Panc1 (cell line): ENCODE data around the gene MAST3. TPM values are rescaled to one million over a fixed set of nuclear protein-coding genes. Genes with fewer than 3 reads are reported as not detected.

Experiments used
- ATAC-seq: fragments of 200-7000 bp; cut with Tn5 transposase; 2 replicates; pipeline ENCODE4 v1.9.1; 2020; ENCODE audit warnings: mild to moderate bottlenecking, moderate library complexity
- BruUV-seq: library from RNA; stranded (reverse); fragments of 400-500 nt; replicated peaks from 2 replicates; lab custom pipeline; 2021; lab: Mats Ljungman, UMichigan
- CTCF ChIA-PET: fragments of 300-600 bp; sonication (Branson Sonifier 250); formaldehyde crosslinking; loops from one replicate; lab custom pipeline; 2022; ENCODE audit warnings: antibody characterized with exemption; lab: Charles Lee
- POLR2A ChIA-PET: fragments of 300-600 bp; sonication (Branson Sonifier 250); formaldehyde crosslinking; loops from one replicate; lab custom pipeline; 2022; ENCODE audit warnings: antibody characterized with exemption; lab: Charles Lee
- DNase-seq: peaks from one replicate; pipeline ENCODE4 v3.0.0-alpha.2; 2010; ENCODE audit warnings: low read depth, low spot score
- H3K27ac ChIP-seq: 2 replicates; pipeline ENCODE4 v1.5.1; 2011; ENCODE audit warnings: mild to moderate bottlenecking, low read length, inconsistent platforms
- H3K27me3 ChIP-seq: fragments of 200-500 bp; sonication (Bioruptor generic); 2 replicates; pipeline ENCODE4 v1.6.0; 2014; ENCODE audit warnings: low read length, inconsistent platforms; ENCODE audit not compliant: control insufficient read depth, insufficient read depth
- H3K36me3 ChIP-seq: fragments of 200-500 bp; sonication (Bioruptor generic); 2 replicates; pipeline ENCODE4 v1.5.1; 2014; ENCODE audit warnings: inconsistent platforms, mild to moderate bottlenecking, low read length, moderate library complexity; ENCODE audit not compliant: control insufficient read depth, insufficient read depth
- H3K4me1 ChIP-seq: 2 replicates; pipeline ENCODE4 v1.5.1; 2011; ENCODE audit warnings: inconsistent platforms, mild to moderate bottlenecking, low read length, moderate library complexity; ENCODE audit not compliant: control insufficient read depth, insufficient read depth
- H3K4me3 ChIP-seq, 2 experiments: 2 replicates each; pipeline ENCODE4 v1.5.1; 2011 to 2012; ENCODE audit warnings: low read depth in 2 of 2, low read length in 2 of 2, mild to moderate bottlenecking in 2 of 2, inconsistent platforms in 1 of 2, moderate library complexity in 1 of 2
- H3K9me3 ChIP-seq: fragments of 200-500 bp; sonication (Bioruptor generic); 2 replicates; pipeline ENCODE4 v1.5.1; 2014; ENCODE audit warnings: low read depth, mild to moderate bottlenecking, inconsistent platforms, low read length, moderate library complexity; ENCODE audit not compliant: control insufficient read depth, insufficient read depth
- POLR2AphosphoS5 ChIP-seq: IDR thresholded peaks from 2 replicates; pipeline ENCODE4 v1.6.1; 2012; ENCODE audit warnings: mild to moderate bottlenecking, low read depth, low read length, moderate library complexity
- REST ChIP-seq, 2 experiments: IDR thresholded peaks; 2 replicates each; pipeline ENCODE4 v1.6.1; 2011 to 2012; ENCODE audit warnings: low read depth in 2 of 2, control low read depth in 1 of 2, low read length in 1 of 2, mild to moderate bottlenecking in 1 of 2, moderate library complexity in 1 of 2; ENCODE audit not compliant: insufficient read depth in 1 of 2
- SIN3A ChIP-seq: IDR thresholded peaks from 2 replicates; pipeline ENCODE4 v1.6.1; 2012; ENCODE audit warnings: low read depth, mild to moderate bottlenecking, low read length, moderate library complexity, borderline replicate concordance; ENCODE audit not compliant: insufficient read depth
- TCF7L2 ChIP-seq: IDR thresholded peaks from 2 replicates; pipeline ENCODE4 v1.6.1; 2011; ENCODE audit warnings: mild to moderate bottlenecking, low read depth, low read length, inconsistent platforms
- in situ Hi-C: cut with HindIII; loops from 2 replicates; pipeline ENCODE4 v1.10.0; 2016; ENCODE audit warnings: low sequenced_read_pairs, low pct_unique_long_range_greater_than_20kb
- intact Hi-C: fragments of 100-400 bp; cut with micrococcal nuclease; formaldehyde crosslinking; loops from one replicate; pipeline ENCODE4 v1.10.0; 2022; ENCODE audit not compliant: unreplicated experiment
- total RNA-seq: library from RNA; stranded (reverse); gene quantifications from one replicate; pipeline ENCODE4 v1.2.1, GENCODE V29; 2021; ENCODE audit not compliant: unreplicated experiment
- TF ChIP-seq, protein P1 (sequence below): fragments of 450-650 bp; IDR thresholded peaks from 2 replicates; pipeline ENCODE4 v1.5.1; 2017; ENCODE audit warnings: mild to moderate bottlenecking

The MAST3 gene
- total RNA-seq, 1 experiment from 2014 or later = 13.1 TPM

GRCh38 chr19:18119013-18119716, 21.6 kb downstream of the MAST3 start:
- ChIA-PET POLR2A (interaction anchor here (0.6 kb wide), 1 partner anchor 126 kb away, joined by 12 read pairs; no protein-coding TSS in a partner anchor), CTCF (no interaction called here)
- Histone ChIP-seq H3K4me3 (peak overlapping the region; percentile 63 to 68), H3K4me1 (peaks cover 10% of the 10 kb centered on the region), H3K27me3 (no peaks in the 10 kb centered on the region), H3K9me3 (no peaks in the 10 kb centered on the region), H3K36me3 (no peaks in the 10 kb centered on the region), H3K27ac (peak overlapping the region; percentile 78; the same call in 1 of the 2 replicates)
- TF ChIP-seq SIN3A (no peak), REST (IDR thresholded peaks at IDR 0.05; ENCODE audit: insufficient read depth in 1 of 2, low read depth in 2 of 2, low read length in 1 of 2) (no peak), TCF7L2 (no peak), POLR2AphosphoS5 (no peak)
- in situ Hi-C loops = no loop called here
- BruUV-seq = no TSS peak
- intact Hi-C loops = loop anchor here (10.0 kb wide), 1 partner anchor 46 kb away; no protein-coding TSS in a partner anchor
- no peak for ATAC-seq
- DNase-seq = no peak

GRCh38 chr19:18119717-18120105, 22.1 kb downstream of the MAST3 start:
- in situ Hi-C loops = no loop called here
- no peaks in the 10 kb centered on the region for H3K27me3 ChIP-seq
- no peak overlapping the region for H3K4me3 ChIP-seq
- peaks cover 10% of the 10 kb centered on the region for H3K4me1 ChIP-seq
- H3K36me3 ChIP-seq = no peaks in the 10 kb centered on the region
- ATAC-seq = no peak
- intact Hi-C loops = loop anchor here (10.0 kb wide), 1 partner anchor 45 kb away; no protein-coding TSS in a partner anchor
- ChIA-PET CTCF (no interaction called here), POLR2A (no interaction called here)
- H3K27ac ChIP-seq = no peak overlapping the region
- H3K9me3 ChIP-seq = no peaks in the 10 kb centered on the region
- no peak for DNase-seq
- BruUV-seq = no TSS peak
- TF ChIP-seq POLR2AphosphoS5 (no peak), REST (IDR thresholded peaks at IDR 0.05; ENCODE audit: insufficient read depth in 1 of 2, low read depth in 2 of 2, low read length in 1 of 2) (no peak), SIN3A (no peak), TCF7L2 (no peak)
- TF ChIP-seq, protein P1, sequence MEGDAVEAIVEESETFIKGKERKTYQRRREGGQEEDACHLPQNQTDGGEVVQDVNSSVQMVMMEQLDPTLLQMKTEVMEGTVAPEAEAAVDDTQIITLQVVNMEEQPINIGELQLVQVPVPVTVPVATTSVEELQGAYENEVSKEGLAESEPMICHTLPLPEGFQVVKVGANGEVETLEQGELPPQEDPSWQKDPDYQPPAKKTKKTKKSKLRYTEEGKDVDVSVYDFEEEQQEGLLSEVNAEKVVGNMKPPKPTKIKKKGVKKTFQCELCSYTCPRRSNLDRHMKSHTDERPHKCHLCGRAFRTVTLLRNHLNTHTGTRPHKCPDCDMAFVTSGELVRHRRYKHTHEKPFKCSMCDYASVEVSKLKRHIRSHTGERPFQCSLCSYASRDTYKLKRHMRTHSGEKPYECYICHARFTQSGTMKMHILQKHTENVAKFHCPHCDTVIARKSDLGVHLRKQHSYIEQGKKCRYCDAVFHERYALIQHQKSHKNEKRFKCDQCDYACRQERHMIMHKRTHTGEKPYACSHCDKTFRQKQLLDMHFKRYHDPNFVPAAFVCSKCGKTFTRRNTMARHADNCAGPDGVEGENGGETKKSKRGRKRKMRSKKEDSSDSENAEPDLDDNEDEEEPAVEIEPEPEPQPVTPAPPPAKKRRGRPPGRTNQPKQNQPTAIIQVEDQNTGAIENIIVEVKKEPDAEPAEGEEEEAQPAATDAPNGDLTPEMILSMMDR = no peak
